GM13977 (cell line): ENCODE results near the gene A4GALT.
"Not testable (repeated sequence)": the region's sequence is repeated elsewhere in the genome, so short reads cannot be mapped to it uniquely, and the experiment has no call there.

Experiments
- DNase-seq: peaks from one replicate; pipeline ENCODE4 v3.0.0; 2012; ENCODE audit warnings: low spot score
- in situ Hi-C: fragments of 300-500 bp; cut with MboI; formaldehyde crosslinking; loops from one replicate; pipeline ENCODE4 v1.12.0; 2022; ENCODE audit warnings: low sequenced_read_pairs, low pct_unique_long_range_greater_than_20kb, mixed read lengths, inconsistent platforms; ENCODE audit not compliant: unreplicated experiment
- TF ChIP-seq, protein P1 (sequence below): IDR thresholded peaks from 2 replicates; pipeline ENCODE4 v1.5.1; 2012; ENCODE audit warnings: mild to moderate bottlenecking, control low read depth; ENCODE audit not compliant: insufficient read depth; ENCODE audit errors: extremely low read depth, missing control alignments

Gene A4GALT

DNA sequence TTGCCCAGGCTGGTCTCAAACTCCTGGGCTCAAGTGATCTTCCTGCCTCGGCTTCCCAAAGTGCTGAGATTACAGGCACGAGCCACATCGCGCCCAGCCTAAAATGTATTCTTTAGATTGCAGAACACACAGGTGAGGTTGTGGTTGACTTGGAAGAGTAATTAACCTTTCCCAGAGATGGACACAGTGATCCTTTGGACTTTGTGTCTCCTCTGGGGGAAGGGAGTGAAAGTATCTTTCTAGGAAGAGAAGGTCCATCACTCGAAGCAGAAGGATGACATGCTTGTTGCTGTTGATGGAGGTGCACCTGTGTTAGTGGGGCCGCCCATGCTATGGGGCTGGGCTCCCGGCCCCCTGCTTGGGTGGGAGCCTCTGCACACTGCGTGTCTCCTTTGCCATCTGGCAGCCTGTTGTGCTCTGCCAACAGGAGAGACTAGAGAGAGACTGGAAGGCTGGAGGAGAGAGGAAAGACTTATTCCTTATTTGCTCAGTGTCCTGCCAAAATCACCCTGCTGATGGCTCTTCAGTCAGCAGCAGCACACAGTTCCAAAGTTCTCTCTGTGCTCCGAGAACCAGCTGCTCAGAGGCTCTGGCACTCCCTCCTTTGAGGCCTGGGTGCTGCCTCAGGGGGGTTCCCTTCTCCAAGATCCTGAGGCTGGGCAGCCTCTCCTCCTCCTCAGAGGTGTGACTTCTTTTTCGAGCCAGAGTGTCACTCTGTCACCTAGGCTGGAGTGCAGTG, 38.4 kb downstream of the A4GALT start:
- TF ChIP-seq, protein P1, sequence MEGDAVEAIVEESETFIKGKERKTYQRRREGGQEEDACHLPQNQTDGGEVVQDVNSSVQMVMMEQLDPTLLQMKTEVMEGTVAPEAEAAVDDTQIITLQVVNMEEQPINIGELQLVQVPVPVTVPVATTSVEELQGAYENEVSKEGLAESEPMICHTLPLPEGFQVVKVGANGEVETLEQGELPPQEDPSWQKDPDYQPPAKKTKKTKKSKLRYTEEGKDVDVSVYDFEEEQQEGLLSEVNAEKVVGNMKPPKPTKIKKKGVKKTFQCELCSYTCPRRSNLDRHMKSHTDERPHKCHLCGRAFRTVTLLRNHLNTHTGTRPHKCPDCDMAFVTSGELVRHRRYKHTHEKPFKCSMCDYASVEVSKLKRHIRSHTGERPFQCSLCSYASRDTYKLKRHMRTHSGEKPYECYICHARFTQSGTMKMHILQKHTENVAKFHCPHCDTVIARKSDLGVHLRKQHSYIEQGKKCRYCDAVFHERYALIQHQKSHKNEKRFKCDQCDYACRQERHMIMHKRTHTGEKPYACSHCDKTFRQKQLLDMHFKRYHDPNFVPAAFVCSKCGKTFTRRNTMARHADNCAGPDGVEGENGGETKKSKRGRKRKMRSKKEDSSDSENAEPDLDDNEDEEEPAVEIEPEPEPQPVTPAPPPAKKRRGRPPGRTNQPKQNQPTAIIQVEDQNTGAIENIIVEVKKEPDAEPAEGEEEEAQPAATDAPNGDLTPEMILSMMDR, result no peak
- DNase-seq, result no peak
- in situ Hi-C loops, result no loop called here

DNA sequence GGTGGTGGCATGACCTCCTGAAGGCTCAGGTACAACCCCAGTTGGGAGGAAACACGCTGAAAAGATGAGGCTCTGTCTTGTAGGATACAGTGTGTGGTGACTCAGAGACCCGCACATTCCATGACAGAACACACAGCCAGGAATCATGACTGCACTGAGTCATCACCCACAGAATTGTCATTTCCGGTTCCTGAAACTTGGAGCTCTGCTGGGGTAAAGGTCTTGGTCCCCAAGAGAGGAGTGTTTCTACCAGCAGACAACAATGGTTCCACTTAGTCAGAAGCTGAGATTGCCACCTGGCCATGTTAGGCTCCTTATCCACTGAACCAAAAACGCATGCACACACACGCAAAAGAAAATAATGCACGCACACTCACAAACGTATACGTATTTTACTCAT, 40.0 kb downstream of the A4GALT start:
- in situ Hi-C loops, result no loop called here
- no peak for DNase-seq

DNA sequence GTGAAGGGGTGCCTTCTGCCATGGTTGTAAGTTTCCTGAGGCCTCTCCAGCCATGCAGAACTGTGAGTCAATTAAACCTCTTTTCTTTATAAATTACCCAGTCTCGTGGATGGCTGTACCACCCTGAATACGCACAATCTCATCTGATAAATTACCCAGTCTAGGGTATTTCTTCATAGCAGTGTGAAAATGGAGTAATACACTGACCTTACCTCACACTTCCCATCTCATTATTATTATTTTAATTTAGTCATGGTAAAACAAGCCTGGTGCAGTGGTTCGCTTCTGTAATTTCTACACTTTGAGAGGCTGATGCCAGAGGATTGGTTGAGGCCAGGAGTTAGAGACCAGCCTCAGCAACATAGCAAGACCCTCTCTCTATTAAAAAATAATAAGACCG, 41.0 kb downstream of the A4GALT start:
- no peak for DNase-seq
- in situ Hi-C loops, result no loop called here
- TF ChIP-seq, protein P1, result no peak

More for the DNA sequence above, 40.0 kb downstream of the A4GALT start:
- TF ChIP-seq, protein P1, result no peak

DNA sequence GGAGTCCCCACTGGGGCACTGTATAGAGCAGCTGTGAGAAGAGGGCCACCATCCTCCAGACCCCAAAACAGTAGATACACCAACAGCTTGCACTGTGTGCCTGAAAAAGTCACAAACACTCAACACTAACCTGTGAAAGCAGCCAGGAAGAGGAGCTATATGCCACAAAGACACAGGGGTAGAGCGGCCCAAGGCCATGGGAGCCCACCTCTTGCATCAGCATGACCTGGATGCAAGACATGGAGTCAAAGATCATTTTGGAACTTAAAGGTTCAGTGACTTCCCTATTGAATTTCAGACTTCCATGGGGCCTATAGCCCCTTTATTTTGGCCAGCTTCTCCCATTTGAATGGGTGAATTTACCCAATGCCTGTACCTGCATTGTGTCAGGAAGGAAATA, 41.8 kb downstream of the A4GALT start:
- in situ Hi-C loops, result no loop called here
- DNase-seq, result no peak
- TF ChIP-seq, protein P1, result no peak

DNA sequence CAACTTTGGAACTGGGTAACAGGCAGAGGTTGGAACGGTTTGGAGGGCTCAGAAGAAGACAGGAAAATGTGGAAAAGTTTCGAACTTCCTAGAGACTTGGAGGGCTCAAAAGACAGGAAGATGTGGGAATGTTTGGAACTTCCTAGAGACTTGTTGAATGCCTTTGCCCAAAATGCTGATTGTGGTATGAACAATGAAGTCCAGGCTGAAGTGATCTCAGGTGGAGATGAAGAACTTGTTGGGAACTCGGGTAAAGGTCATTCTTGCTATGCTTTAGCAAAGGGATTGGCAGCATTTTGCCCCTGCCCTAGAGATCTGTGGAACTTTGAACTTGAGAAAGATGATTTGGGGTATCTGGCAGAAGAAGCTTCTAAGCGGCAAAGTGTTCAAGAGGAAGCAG, 42.7 kb downstream of the A4GALT start:
- in situ Hi-C loops, DNase-seq: not testable (repeated sequence)

DNA sequence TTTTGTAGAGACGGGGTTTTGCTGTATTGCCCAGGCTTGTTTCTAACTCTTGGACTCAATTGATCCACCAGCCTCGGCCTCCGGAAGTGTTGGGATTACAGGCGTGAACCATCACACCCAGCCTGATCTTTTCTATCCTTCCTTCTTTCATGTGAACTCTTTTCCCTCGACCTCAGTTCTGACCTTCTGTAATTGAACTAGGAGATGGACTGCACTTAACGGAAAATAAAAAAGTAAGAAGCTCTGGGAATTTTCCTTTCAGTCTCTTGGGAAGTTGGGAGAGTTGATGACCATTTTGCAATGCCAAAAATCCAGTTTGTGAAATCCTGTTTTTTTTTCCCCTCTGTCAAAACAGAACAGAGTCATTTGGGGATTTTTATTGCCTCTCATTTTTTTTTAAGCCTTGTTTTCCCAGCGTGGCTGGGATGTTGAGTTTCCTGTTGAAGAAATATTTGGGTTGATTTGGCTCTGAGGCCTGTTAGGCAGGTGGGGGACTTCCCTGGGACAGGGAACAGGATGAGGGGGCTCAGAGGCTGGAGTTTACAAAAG, 44.5 kb downstream of the A4GALT start:
- in situ Hi-C loops, result no loop called here
- TF ChIP-seq, protein P1, result no peak
- DNase-seq, result no peak

DNA sequence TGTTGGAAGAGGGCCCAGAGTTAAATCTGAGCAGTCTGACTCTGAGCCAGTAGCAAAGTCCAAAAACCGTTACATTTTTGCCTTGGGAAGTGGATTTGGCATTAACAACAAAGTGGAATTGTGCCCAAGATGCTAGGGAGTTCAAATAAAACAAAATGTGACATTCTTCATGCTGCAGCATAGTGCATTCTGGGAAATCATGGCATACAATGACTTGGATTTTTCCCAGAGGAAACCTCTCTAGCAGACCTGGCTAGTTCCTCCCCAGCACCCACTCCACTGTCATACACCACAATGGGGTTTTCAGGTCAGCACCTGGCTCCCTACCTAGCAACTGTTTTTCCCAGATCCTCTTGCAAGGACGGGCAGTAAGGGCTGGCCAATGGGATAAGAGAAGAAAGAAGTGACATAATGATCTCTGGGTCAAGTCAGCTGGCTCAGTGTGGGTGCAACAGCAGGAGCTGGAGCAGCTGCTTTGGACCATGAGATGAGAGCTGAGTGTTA, 46.7 kb downstream of the A4GALT start:
- in situ Hi-C loops, result no loop called here
- no peak for DNase-seq
- TF ChIP-seq, protein P1, result no peak

DNA sequence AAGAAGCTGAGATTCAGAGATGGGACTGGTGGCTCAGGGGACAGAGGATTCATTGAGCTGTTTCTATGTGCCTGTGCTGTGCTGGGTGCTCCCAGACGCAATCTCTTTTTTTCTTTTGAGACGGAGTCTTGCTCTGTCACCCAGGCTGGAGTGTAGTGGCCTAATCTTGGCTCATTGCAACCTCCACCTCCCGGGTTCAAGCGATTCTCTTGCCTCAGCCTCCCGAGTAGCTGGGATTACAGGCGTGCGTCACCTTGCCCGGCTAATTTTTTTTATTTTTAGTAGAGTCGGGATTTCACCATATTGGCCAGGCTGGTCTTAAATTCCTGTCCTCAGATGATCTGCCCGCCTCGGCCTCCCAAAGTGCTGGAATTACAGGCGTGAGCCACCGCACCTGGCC, 47.6 kb downstream of the A4GALT start:
- in situ Hi-C loops, DNase-seq: not testable (repeated sequence)
